D721Med (cell line): ENCODE measurements around the gene CHCHD3.

Experiments used
- DNase-seq: peaks from one replicate; pipeline ENCODE4 v3.0.0; 2011; ENCODE audit warnings: low spot score; ENCODE audit not compliant: insufficient read length
- FAIRE-seq: peaks from 2 replicates; lab custom pipeline; 2011; peaks lifted over from hg19 to GRCh38; lab: Jason Lieb, UNC
- CTCF ChIP-seq: IDR thresholded peaks from 2 replicates; pipeline ENCODE4 v1.5.1; 2012; ENCODE audit warnings: mild to moderate bottlenecking, control low read depth; ENCODE audit not compliant: insufficient read depth; ENCODE audit errors: missing control alignments

Gene CHCHD3

GRCh38 chr7:132785870-132786269 is 296.0 kb downstream of the CHCHD3 start:
- FAIRE-seq (no peak), DNase-seq (no peak)
- no peak for TF ChIP-seq CTCF

GRCh38 chr7:132784406-132784805 is 297.5 kb downstream of the CHCHD3 start:
- DNase-seq (no peak), FAIRE-seq (no peak)
- TF ChIP-seq CTCF: no peak

- no peak for FAIRE-seq
- no peak for TF ChIP-seq CTCF
- no peak for DNase-seq
Observed at GRCh38 chr7:132783824-132784223, 298.1 kb downstream of the CHCHD3 start.

- FAIRE-seq: no peak
- DNase-seq: no peak
- no peak for TF ChIP-seq CTCF
Observed at GRCh38 chr7:132782777-132783640, 298.9 kb downstream of the CHCHD3 start.

GRCh38 chr7:132780822-132781221 is 301.1 kb downstream of the CHCHD3 start:
- no peak for FAIRE-seq
- no peak for DNase-seq
- TF ChIP-seq CTCF: no peak

- FAIRE-seq: no peak
- DNase-seq: no peak
- no peak for TF ChIP-seq CTCF
Observed at GRCh38 chr7:132779164-132779563, 302.7 kb downstream of the CHCHD3 start.

GRCh38 chr7:132778761-132779160 is 303.1 kb downstream of the CHCHD3 start:
- FAIRE-seq: no peak
- TF ChIP-seq CTCF: no peak
- no peak for DNase-seq
